ENCODE data around the gene GPR108.

DNA sequence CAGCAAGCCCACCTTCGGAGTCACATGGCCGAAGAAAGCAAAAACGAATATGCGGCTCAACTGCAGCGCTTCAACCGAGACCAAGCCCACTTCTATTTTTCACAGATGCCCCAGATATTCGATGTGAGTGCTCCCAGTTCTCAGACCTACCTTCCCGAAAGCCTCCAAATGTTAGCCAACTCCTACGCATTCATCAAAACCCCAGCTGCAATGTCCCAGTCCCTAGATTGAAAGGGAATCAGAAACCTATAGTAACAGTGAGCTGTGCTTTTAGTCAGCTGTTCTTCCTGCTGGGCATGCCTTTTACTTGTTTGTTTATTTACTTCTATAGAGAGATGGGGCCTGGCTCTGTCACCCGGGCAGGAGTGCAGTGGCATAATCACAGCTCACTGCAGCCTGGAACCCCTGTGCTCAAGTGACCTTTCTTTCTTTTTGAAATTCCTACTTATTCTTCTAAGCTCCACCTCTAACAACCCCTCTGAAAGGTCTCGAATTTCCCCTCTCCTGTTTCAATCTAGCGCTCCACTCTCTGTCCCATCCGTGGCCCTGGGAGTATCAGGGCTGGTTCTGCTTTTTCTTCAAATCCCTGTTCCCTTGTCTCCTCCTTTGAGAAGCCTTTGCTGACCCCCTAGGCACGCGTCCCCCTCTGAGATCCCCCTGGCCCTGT, 6.5 kb upstream of the GPR108 start:
- TF ChIP-seq EP300 (IDR thresholded peaks at IDR 0.05) (no peak), CTCF (IDR thresholded peaks at IDR 0.05) (no peak)
